Testis (tissue), 3 donors: ENCODE results near the gene SCNN1G. TPM values are rescaled to one million over a fixed set of nuclear protein-coding genes. Genes with fewer than 3 reads are reported as not detected.

Experiments used
- DNase-seq: peaks from one replicate; pipeline ENCODE4 v3.0.0-alpha.2; 2019
- H3K27ac ChIP-seq, 2 donors: fragments of 200-600 bp; sonication (generic); one replicate each; pipeline ENCODE4 v1.5.1; 2019
- H3K27me3 ChIP-seq: fragments of 200-600 bp; sonication (generic); one replicate; pipeline ENCODE4 v1.5.1; 2019
- H3K36me3 ChIP-seq: fragments of 200-600 bp; sonication (generic); one replicate; pipeline ENCODE4 v1.5.1; 2017; ENCODE audit warnings: low read depth; ENCODE audit errors: missing control alignments
- H3K4me1 ChIP-seq: fragments of 200-600 bp; sonication (generic); one replicate; pipeline ENCODE4 v1.5.1; 2019
- H3K4me3 ChIP-seq, 2 donors: fragments of 200-600 bp; sonication (generic); one replicate each; pipeline ENCODE4 v1.5.1; 2017 to 2019
- H3K9me3 ChIP-seq: fragments of 200-600 bp; sonication (generic); one replicate; pipeline ENCODE4 v1.5.1; 2017
- POLR2A ChIP-seq: fragments of 450-650 bp; IDR thresholded peaks from one replicate; pipeline ENCODE4 v1.6.1; 2017; ENCODE audit warnings: antibody characterized with exemption, mild to moderate bottlenecking, moderate library complexity
- WGBS, 2 donors: methylation state at CpG; one replicate each; pipeline ENCODE4 v1.1.5; 2018; 5-methylcytosine and 5-hydroxymethylcytosine counted together
- intact Hi-C: fragments of 100-400 bp; cut with DNase I; formaldehyde crosslinking; loops from one replicate; pipeline ENCODE4 v1.15.1; 2023; ENCODE audit warnings: low total_unique reads
- polyA plus RNA-seq: library from polyadenylated mRNA; stranded (reverse); fragments of 350-450 nt; fragmentation: Illumina TruSeq; extraction: RNeasy Lipid Tissue Mini Kit (QIAGEN cat#74804); gene quantifications from one replicate; pipeline ENCODE4 v1.2.3, GENCODE V29; 2014; ENCODE audit warnings: low read depth, low replicate concordance; ENCODE audit not compliant: insufficient read depth
- total RNA-seq, 2 donors: library from RNA; depleted of rRNA; stranded (reverse); fragments of >200 nt; gene quantifications; one replicate each; pipeline ENCODE4 v1.2.3, GENCODE V29; 2016
- TF ChIP-seq, protein P1 (sequence below), 3 experiments: fragments of 450-650 bp in 2 of 3; fragments of 200-600 bp in 1 of 3; sonication (generic) in 1 of 3; IDR thresholded peaks; one replicate each; pipeline ENCODE4 v1.5.1; 2016 to 2019; ENCODE audit warnings: antibody characterized with exemption in 3 of 3, mild to moderate bottlenecking in 2 of 3, moderate library complexity in 1 of 3

Gene SCNN1G
- total and polyA plus RNA-seq, 3 donors from 2014 or later, result 0.16 to 0.19 TPM; not detected in 1

DNA sequence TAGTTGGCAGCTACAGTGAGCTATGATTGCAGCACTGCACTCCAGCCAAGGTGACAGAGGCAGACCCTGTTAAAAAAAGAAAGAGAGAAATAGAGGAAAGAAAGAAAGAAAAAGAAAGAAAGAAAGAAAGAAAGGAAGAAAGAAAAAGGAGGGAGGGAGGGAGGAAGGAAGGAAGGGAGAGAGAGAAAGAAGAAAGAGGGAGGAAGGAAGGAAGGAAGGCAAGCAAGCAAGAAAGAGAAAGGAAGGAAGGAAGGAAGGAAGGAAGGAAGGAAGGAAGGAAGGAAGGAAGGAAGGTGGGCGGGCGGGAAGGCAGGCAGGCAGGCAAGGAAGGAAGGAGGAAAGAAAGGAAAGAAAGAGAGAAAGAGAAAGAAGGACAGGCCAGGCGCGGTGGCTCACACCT, 1.0 kb upstream of the SCNN1G start:
- H3K9me3 ChIP-seq, result no peaks in the 10 kb centered on the region
- no peaks in the 10 kb centered on the region for H3K27me3 ChIP-seq
- no peak overlapping the region for H3K4me3 ChIP-seq
- no peaks in the 10 kb centered on the region for H3K36me3 ChIP-seq
- TF ChIP-seq POLR2A, result no peak
- TF ChIP-seq, protein P1, sequence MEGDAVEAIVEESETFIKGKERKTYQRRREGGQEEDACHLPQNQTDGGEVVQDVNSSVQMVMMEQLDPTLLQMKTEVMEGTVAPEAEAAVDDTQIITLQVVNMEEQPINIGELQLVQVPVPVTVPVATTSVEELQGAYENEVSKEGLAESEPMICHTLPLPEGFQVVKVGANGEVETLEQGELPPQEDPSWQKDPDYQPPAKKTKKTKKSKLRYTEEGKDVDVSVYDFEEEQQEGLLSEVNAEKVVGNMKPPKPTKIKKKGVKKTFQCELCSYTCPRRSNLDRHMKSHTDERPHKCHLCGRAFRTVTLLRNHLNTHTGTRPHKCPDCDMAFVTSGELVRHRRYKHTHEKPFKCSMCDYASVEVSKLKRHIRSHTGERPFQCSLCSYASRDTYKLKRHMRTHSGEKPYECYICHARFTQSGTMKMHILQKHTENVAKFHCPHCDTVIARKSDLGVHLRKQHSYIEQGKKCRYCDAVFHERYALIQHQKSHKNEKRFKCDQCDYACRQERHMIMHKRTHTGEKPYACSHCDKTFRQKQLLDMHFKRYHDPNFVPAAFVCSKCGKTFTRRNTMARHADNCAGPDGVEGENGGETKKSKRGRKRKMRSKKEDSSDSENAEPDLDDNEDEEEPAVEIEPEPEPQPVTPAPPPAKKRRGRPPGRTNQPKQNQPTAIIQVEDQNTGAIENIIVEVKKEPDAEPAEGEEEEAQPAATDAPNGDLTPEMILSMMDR (IDR thresholded peaks at IDR 0.05), result no peak
- peaks cover 9% of the 10 kb centered on the region for H3K4me1 ChIP-seq
- no peak for DNase-seq
- 53 to 73% methylated on average over 4 of the region's 4 CpGs for WGBS, 2 donors
- intact Hi-C loops, result loop anchor here (10.0 kb wide), 1 partner anchor 253 kb away; no protein-coding TSS in a partner anchor
- H3K27ac ChIP-seq, result no peak overlapping the region

GRCh38 chr16:23182206-23182678, 303 bp upstream of the SCNN1G start:
- no peaks in the 10 kb centered on the region for H3K36me3 ChIP-seq
- intact Hi-C loops, result loop anchor here (10.0 kb wide), 1 partner anchor 253 kb away; no protein-coding TSS in a partner anchor
- no peaks in the 10 kb centered on the region for H3K9me3 ChIP-seq
- no peak overlapping the region for H3K27ac ChIP-seq
- WGBS, 2 donors, result 0 to 4% methylated on average over 12 to 33 of the region's 33 CpGs
- H3K4me3 ChIP-seq, result peak overlapping the region; percentile 39 to 51
- peaks cover 9% of the 10 kb centered on the region for H3K4me1 ChIP-seq
- no peaks in the 10 kb centered on the region for H3K27me3 ChIP-seq
- DNase-seq, result peak; percentile 74
- TF ChIP-seq POLR2A, result no peak
- TF ChIP-seq, protein P1 (IDR thresholded peaks at IDR 0.05), result peak; percentile 62 to 84 (median 69)

- no peaks in the 10 kb centered on the region for H3K27me3 ChIP-seq
- H3K9me3 ChIP-seq, result no peaks in the 10 kb centered on the region
- intact Hi-C loops, result loop anchor here (10.0 kb wide), 1 partner anchor 251 kb away; no protein-coding TSS in a partner anchor
- DNase-seq, result no peak
- H3K4me1 ChIP-seq, result peaks cover 9% of the 10 kb centered on the region
- TF ChIP-seq, protein P1 (IDR thresholded peaks at IDR 0.05), result no peak
- TF ChIP-seq POLR2A, result no peak
- 16 to 20% methylated on average over 4 of the region's 4 CpGs for WGBS, 2 donors
- H3K4me3 ChIP-seq, result peak overlapping the region in 1 of 2 donors; percentile 51
- H3K27ac ChIP-seq, result no peak overlapping the region
- no peaks in the 10 kb centered on the region for H3K36me3 ChIP-seq
Measured at GRCh38 chr16:23183543-23183862, 958 bp downstream of the SCNN1G start.

- no peaks in the 10 kb centered on the region for H3K36me3 ChIP-seq
- WGBS, 2 donors, result 21 to 36% methylated on average over 11 of the region's 11 CpGs
- no peak for DNase-seq
- H3K4me1 ChIP-seq, result peaks cover 9% of the 10 kb centered on the region
- H3K27me3 ChIP-seq, result no peaks in the 10 kb centered on the region
- H3K4me3 ChIP-seq, result no peak overlapping the region
- no peak overlapping the region for H3K27ac ChIP-seq
- intact Hi-C loops, result loop anchor here (10.0 kb wide), 1 partner anchor 249 kb away; no protein-coding TSS in a partner anchor
- TF ChIP-seq, protein P1 (IDR thresholded peaks at IDR 0.05), result no peak
- no peak for TF ChIP-seq POLR2A
- H3K9me3 ChIP-seq, result no peaks in the 10 kb centered on the region
Measured at GRCh38 chr16:23185656-23186055, 3.1 kb downstream of the SCNN1G start.

DNA sequence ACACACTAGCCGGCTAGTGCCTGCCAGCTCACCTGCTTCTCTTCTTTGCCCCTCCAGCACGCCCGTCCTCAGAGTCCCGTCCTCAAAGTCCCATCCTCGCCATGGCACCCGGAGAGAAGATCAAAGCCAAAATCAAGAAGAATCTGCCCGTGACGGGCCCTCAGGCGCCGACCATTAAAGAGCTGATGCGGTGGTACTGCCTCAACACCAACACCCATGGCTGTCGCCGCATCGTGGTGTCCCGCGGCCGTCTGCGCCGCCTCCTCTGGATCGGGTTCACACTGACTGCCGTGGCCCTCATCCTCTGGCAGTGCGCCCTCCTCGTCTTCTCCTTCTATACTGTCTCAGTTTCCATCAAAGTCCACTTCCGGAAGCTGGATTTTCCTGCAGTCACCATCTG, 3.6 kb downstream of the SCNN1G start:
- no peak overlapping the region for H3K27ac ChIP-seq
- H3K27me3 ChIP-seq, result no peaks in the 10 kb centered on the region
- intact Hi-C loops, result loop anchor here (10.0 kb wide), 1 partner anchor 249 kb away; no protein-coding TSS in a partner anchor
- DNase-seq, result no peak
- no peaks in the 10 kb centered on the region for H3K36me3 ChIP-seq
- no peaks in the 10 kb centered on the region for H3K9me3 ChIP-seq
- H3K4me3 ChIP-seq, result no peak overlapping the region
- TF ChIP-seq POLR2A, result no peak
- TF ChIP-seq, protein P1 (IDR thresholded peaks at IDR 0.05), result no peak
- WGBS, 2 donors, result 47 to 61% methylated on average over 24 of the region's 24 CpGs
- peaks cover 9% of the 10 kb centered on the region for H3K4me1 ChIP-seq
